NCI-H2171 treated with DMSO at 0.1 percent for 48 hours (cell line): ENCODE results near the gene TMEM183A.

Experiments used
- DNase-seq: peaks from one replicate; lab custom pipeline; 2025; lab: John Stamatoyannopoulos, UW

TMEM183A gene

DNA sequence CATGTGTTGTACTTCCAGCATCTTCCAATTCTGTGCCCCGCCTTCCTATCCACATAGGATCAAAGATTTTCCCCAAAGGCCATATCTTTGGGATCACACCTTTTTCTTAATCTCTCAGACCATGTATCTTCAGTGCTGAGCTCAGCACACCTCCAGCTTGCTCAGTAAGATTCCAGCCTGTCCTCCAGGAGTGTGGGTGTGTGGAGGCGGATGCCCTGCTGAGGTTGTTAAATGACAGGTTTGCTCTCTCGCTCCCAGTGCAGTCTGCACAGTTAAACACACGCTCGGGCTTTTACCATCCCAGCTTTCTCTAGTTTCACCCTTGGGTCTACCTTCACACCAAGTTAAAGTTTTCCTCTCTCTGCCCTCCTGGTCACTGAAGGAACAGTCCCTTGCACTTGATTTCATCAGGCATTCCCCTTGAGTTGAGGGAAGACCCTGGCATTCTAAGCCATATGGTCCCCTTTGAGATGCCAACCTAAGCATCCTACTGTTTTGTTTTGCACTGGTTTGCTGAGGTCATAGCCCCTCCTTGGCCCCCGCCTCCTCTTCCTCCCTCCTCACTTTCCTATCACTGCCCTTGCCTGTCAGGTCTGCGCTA is 64.9 kb downstream of the TMEM183A start:
- DNase-seq: no peak

- DNase-seq: no peak
Measured at GRCh38 chr1:203072911-203073310, 65.7 kb downstream of the TMEM183A start.

GRCh38 chr1:203073469-203073868 is 66.3 kb downstream of the TMEM183A start:
- no peak for DNase-seq
